Calu3 (cell line): ENCODE results near the gene CHPT1. TPM values are rescaled to one million over a fixed set of nuclear protein-coding genes. Genes with fewer than 3 reads are reported as not detected.
"Not testable (repeated sequence)": the region's sequence is repeated elsewhere in the genome, so short reads cannot be mapped to it uniquely, and the experiment has no call there.

ENCODE experiments used
- BruUV-seq: library from RNA; stranded (reverse); fragments of 400-500 nt; replicated peaks from 2 replicates; lab custom pipeline; 2021; lab: Mats Ljungman, UMichigan
- CTCF ChIA-PET: fragments of 300-600 bp; sonication (Branson Sonifier 250); formaldehyde crosslinking; loops from one replicate; lab custom pipeline; 2022; ENCODE audit warnings: antibody characterized with exemption; lab: Charles Lee
- DNase-seq: peaks from one replicate; pipeline ENCODE4 v3.0.0; 2022
- H3K27ac Mint-ChIP-seq: one replicate; pipeline ENCODE4 v1.8.0; 2022; ENCODE audit warnings: mixed read lengths; ENCODE audit not compliant: unreplicated experiment
- H3K27me3 Mint-ChIP-seq: one replicate; pipeline ENCODE4 v1.8.0; 2022; ENCODE audit warnings: mixed read lengths; ENCODE audit not compliant: unreplicated experiment
- H3K36me3 Mint-ChIP-seq: one replicate; pipeline ENCODE4 v1.8.0; 2022; ENCODE audit warnings: mild to moderate bottlenecking, moderate library complexity, mixed read lengths; ENCODE audit not compliant: insufficient read depth, unreplicated experiment
- H3K4me1 Mint-ChIP-seq: one replicate; pipeline ENCODE4 v1.8.0; 2022; ENCODE audit warnings: mild to moderate bottlenecking, low read depth, mixed read lengths; ENCODE audit not compliant: unreplicated experiment
- H3K4me3 Mint-ChIP-seq: one replicate; pipeline ENCODE4 v1.8.0; 2022; ENCODE audit warnings: mild to moderate bottlenecking, low read depth, moderate library complexity, mixed read lengths; ENCODE audit not compliant: unreplicated experiment
- H3K9me3 Mint-ChIP-seq: one replicate; pipeline ENCODE4 v1.8.0; 2022; ENCODE audit warnings: low read depth, mixed read lengths; ENCODE audit not compliant: unreplicated experiment
- CTCF ChIP-seq: fragments of 200-600 bp; IDR thresholded peaks from one replicate; pipeline ENCODE4 v1.8.0; 2022; ENCODE audit warnings: antibody characterized with exemption; ENCODE audit not compliant: unreplicated experiment
- intact Hi-C: fragments of 100-400 bp; cut with micrococcal nuclease; formaldehyde crosslinking; loops from one replicate; pipeline ENCODE4 v1.10.0; 2022; ENCODE audit not compliant: unreplicated experiment
- total RNA-seq: library from RNA; stranded (reverse); gene quantifications from 2 replicates; pipeline ENCODE4 v1.2.3, GENCODE V29; 2022

CHPT1 gene
- total RNA-seq, 1 experiment from 2014 or later: 49.2 TPM

- H3K36me3 Mint-ChIP-seq: no peaks in the 10 kb centered on the region
- intact Hi-C loops: no loop called here
- no peaks in the 10 kb centered on the region for H3K27me3 Mint-ChIP-seq
- TF ChIP-seq CTCF: no peak
- DNase-seq: no peak
- no peaks in the 10 kb centered on the region for H3K9me3 Mint-ChIP-seq
- peaks cover 8% of the 10 kb centered on the region for H3K4me1 Mint-ChIP-seq
- CTCF ChIA-PET: no interaction called here
- no peak overlapping the region for H3K27ac Mint-ChIP-seq
- no peak overlapping the region for H3K4me3 Mint-ChIP-seq
- BruUV-seq: no TSS peak
Measured at GRCh38 chr12:101653030-101653429, 44.4 kb upstream of the CHPT1 start.

GRCh38 chr12:101653503-101653902 lies 43.9 kb upstream of the CHPT1 start:
- Mint-ChIP-seq H3K36me3 (no peaks in the 10 kb centered on the region), H3K27ac (no peak overlapping the region), H3K4me1 (peaks cover 8% of the 10 kb centered on the region), H3K4me3 (no peak overlapping the region), H3K27me3 (no peaks in the 10 kb centered on the region), H3K9me3 (no peaks in the 10 kb centered on the region)
- intact Hi-C loops: no loop called here
- no peak for TF ChIP-seq CTCF
- DNase-seq: no peak
- CTCF ChIA-PET: no interaction called here
- BruUV-seq: no TSS peak

- intact Hi-C loops: no loop called here
- no peak for DNase-seq
- Mint-ChIP-seq H3K36me3 (no peaks in the 10 kb centered on the region), H3K4me1 (peaks cover 8% of the 10 kb centered on the region), H3K4me3 (no peak overlapping the region), H3K27ac (no peak overlapping the region), H3K27me3 (no peaks in the 10 kb centered on the region), H3K9me3 (no peaks in the 10 kb centered on the region)
- no TSS peak for BruUV-seq
- CTCF ChIA-PET: no interaction called here
- TF ChIP-seq CTCF: no peak
Measured at GRCh38 chr12:101654442-101654841, 43.0 kb upstream of the CHPT1 start.

GRCh38 chr12:101655393-101655792 lies 42.0 kb upstream of the CHPT1 start:
- DNase-seq: no peak
- no peak for TF ChIP-seq CTCF
- Mint-ChIP-seq H3K27ac (no peak overlapping the region), H3K9me3 (no peaks in the 10 kb centered on the region), H3K27me3 (no peaks in the 10 kb centered on the region), H3K4me1 (peaks cover 8% of the 10 kb centered on the region), H3K4me3 (no peak overlapping the region), H3K36me3 (no peaks in the 10 kb centered on the region)
- BruUV-seq: no TSS peak
- CTCF ChIA-PET: no interaction called here
- intact Hi-C loops: no loop called here

GRCh38 chr12:101660662-101661061 lies 36.8 kb upstream of the CHPT1 start:
- H3K27me3 Mint-ChIP-seq, H3K4me3 Mint-ChIP-seq, H3K27ac Mint-ChIP-seq, DNase-seq, BruUV-seq, H3K4me1 Mint-ChIP-seq, CTCF ChIA-PET, H3K9me3 Mint-ChIP-seq, intact Hi-C loops, H3K36me3 Mint-ChIP-seq: not testable (repeated sequence)
